HG02885 (cell line): ENCODE measurements around the gene YWHAQ.
"Not testable (repeated sequence)": the region's sequence is repeated elsewhere in the genome, so short reads cannot be mapped to it uniquely, and the experiment has no call there.

Experiments used
- ATAC-seq: cut with Tn5 transposase; IDR thresholded peaks from one replicate; pipeline ENCODE4 v1.9.1; 2021; ENCODE audit warnings: mild to moderate bottlenecking; ENCODE audit not compliant: unreplicated experiment, poor library complexity

YWHAQ gene

DNA sequence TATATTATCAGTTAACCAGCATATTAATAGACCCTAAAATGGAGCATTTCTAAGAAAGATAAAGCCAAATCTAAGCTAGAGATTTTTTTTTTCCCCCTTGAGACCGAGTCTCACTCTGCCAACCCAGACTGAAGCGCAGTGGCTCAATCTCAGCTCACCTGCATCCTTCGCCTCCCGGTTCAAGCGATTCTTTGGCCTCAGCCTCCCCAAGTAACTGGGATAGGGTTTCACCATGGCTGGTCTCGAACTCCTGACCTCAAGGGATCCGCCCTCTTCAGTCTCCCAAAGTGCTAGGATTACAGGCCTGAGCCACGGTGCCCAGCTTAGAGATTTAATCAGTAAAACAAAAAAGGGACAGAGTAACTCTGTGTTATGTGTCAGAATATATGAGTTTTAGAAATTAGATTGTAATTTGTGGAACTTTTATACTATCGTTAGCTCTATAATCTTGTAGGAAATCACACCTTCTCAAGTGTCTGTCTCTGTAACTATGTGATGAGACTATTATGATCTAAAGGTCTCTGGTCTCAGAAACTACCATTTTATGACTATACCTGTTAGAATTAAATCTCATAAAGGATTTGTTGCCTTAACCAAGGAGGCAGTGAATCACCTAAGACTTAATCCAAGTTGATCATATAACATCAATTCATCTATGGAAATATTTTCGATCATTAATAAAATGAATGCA lies 34.0 kb downstream of the YWHAQ start:
- no peak for ATAC-seq

DNA sequence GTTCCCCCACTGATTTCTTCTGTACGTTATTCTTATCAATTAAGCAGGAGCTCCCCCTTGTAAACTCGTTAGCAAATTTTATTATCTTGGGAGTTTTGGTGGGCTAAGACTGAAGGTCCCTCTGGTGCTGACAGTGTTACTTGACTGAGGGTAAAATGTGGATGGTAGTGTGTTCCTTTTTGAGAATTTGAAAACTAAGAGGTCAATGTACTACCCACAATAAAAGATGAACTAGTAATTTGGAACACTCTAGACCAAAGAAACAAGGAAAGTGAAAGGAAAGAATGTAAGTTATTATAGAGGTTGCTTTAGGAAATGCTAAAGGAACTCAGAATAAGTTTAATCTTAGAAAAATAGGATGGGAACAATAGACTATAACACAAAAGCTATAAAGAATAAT lies 35.1 kb downstream of the YWHAQ start:
- ATAC-seq: no peak

DNA sequence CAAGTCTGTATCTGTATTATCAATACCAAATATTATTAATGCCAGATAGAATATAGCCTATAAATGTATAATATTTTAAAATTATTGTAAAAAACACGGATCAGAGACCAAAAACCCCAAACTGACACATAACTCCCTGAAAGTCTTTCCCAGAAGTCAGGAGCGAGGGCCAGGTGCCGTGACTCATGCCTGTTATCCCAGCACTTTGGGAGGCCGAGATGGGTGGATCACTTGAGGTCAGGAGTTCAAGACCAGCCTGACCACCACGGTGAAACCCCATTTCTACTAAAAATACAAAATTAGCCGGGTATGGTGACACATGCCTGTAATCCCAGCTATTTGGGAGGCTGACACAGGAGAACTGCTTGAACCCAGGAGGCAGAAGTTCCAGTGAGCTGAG lies 35.5 kb downstream of the YWHAQ start:
- not testable (repeated sequence) for ATAC-seq

DNA sequence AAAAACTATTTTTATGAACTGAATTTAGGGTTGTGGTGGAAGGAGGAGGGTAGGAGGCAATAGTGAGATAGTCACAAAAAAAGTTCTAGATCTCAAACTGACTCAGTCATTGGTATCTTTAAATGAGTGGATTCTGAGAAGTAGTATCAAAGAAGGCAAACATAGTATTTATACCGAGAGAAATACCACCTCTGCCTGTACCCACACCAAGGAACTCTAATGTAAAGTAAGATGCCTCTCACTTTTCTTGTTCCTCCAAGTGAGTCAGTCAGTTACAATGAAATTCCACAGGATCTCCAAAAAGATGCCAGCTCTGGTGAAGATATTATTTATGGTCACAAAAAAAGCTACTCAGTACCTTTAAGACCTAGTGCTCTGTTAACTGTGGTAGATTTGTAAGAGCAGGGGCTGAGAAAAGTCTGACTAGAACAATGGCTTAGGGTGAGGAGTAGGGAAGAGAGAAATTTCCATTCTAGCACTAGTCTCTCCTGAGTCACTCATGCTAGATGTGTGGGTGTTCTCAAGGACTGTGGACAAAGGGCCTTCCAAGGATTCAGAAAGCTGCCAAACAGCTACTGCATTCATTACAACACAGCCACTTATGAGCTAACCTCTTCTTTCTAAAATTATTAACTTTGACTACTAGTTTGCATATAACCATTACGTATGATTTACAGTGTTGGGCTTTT lies 36.3 kb downstream of the YWHAQ start:
- ATAC-seq: no peak

DNA sequence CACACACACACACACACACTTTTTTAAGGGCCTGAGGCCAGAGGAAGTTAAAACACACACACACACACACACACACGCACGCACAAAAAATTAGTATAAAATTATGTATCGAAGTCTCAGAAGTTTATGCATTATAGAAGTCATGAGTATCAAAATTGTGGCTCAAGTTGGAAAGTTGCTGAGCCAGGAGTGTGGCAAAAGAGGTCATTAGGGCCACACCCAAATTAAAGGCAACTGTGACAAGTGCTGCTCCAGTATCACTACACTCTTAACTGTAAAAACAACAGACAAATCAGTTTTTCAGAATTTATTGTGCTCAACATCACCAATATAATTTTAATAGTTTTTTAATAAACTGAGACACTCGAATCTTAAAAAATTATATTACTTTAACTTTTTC lies 36.9 kb downstream of the YWHAQ start:
- no peak for ATAC-seq

DNA sequence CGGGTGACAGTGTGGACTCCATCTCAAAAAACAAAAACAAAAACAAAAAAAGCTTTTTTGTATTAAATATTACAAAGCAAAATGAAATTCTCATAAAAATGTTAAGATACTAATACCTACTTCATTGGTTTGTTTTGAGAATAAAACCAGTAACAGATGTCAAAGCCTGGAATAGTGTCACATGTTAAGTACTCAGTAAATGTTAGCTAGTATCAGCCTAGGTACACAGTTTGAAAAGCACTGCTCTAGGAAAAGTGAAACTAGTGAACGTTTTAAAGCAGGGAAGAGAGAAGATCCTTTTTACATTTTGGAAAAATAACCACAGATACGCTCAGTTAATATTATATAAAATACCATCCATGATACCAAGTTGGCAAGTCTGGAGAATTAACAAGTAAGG lies 38.1 kb downstream of the YWHAQ start:
- ATAC-seq: no peak

DNA sequence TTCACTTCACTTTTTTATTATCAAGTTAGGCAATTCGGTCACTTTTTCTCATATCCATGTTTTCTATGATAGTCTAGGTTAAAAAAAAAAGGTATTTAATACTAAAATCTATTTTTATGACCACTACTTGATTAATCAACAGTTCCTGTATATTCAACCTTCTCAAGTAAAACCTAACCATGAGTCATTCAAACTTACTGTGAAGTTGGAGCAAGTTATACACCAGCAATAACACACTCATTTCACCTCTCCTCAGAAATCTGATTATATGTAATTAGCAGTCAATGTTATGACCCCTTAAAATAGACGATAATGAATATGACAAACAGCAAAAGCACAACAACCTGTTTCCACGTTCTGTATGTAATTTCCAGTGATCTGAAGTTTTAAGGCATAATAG lies 40.2 kb downstream of the YWHAQ start:
- ATAC-seq: no peak

DNA sequence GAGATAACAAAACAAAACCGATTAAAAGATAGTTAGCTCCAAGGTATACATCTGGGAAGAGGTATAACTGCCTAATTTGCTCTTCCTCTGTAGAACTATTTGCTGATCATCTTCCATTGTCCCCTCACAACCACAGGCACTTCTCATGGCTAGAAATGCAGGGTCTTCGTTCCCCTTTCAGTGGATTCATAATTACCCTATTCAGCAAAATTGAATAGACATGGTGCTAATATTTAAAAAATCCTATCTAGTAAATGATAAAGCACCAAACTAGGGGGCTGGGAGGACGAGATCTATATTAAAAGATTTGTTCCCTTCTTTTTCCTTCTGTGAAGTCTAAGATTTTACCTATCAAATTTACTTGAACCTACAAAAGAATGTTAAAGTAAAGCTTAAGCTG lies 44.3 kb downstream of the YWHAQ start:
- no peak for ATAC-seq

DNA sequence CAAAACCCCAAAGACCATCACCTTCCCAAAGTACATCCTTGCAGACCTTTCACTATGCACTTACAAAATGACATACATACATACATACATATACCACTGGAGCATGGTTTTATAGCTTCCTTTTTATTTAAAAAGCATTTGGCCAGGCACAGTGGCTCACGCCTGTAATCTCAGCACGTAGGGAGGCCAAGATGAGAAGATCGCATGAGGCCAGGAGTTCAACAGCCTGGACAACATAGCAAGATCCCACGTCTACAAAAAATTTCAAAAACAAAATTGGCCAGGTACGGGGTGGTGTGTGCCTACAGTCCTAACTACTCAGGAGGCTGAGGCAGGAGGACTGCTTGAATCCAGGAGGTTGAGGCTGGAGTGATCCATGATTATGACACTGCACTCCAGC lies 45.3 kb downstream of the YWHAQ start:
- no peak for ATAC-seq

DNA sequence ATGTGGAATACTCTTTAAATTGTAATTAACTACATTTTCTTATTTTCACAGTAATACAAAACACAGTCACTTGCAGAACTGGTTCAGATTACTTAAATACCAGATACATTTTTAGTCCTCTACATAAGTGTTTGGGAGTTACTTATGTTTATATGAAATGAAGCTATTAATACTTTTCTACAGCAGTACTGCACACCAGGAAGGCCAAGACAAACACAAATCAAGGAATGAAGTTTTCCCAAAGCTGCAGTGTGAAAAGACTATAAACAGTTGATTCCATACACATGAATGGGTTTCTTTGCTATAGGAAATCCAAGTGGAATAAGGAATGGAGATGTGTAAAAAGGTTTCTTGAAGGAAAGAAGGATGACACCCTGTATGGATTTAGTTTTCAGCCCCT lies 45.9 kb downstream of the YWHAQ start:
- ATAC-seq: not testable (repeated sequence)

DNA sequence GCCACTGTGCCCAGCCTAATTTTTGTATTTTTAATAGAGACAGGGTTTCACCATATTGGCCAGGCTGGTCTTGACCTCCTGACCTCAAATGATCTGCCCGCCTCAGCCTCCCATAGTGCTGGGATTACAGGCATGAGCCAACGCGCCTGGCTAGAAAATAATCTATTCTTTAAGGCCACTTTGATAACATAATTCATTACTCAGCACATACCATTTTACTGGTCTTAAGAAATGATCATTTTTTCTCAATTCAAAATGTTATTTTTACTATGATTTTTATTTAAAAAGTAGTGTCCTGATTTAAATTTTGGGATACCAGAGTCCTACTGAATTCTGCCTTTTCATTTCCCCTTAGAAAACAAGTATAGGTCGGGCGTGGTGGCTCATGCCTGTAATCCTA lies 48.2 kb downstream of the YWHAQ start:
- no peak for ATAC-seq

DNA sequence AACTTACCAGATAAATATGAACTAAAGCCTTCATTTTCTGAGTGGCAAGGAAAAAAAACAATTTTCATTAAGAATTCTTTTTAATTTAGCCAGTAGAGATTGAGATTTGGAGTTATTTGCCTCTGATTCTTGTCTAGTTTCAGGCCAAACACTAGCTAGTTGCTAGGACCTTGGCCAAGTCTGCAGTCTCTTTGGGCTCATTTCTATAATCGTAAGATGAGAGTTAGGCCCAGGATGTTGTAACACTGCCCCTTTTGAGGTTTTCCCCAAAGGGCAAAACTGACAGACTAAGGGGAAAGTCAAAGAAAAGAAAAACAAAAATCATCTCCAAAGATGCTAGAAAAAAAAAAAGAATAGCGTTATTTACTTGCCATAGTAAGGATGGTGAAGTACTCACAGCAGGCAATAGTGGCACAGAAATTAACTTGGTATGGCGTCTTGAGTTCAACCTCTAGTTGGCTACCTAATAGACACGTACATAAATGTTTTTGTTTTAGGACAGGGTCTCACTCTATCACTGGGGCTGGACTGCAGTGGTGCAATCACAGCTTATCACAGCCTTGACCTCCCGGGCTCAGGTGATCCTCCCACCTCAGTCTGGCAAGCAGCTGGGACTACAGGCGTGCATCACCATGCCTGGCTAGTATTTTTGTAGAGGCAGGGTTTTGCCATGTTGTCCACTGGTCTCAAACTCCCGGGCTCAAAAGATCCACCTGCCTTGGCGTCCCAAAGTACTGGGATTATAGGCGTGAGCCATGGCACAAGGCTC lies 52.1 kb downstream of the YWHAQ start:
- no peak for ATAC-seq

DNA sequence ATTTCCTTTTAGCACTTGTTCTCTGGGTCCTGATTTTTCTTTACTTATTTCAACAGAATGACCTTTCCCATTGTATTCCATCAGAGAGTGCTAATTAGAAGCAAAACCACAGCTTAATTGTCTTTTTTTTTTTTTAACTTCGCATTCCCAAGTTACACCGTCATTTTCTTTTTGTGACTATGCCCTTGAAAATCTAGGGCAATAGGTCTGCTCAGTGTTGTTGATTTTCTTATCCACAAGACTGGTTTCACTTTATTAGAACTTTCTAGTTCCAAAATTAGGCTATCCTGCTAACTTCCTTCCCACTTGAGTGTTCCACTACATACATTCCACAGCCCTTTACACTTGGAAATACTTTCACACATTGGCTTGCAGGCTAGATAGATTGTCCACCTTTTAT lies 56.5 kb downstream of the YWHAQ start:
- ATAC-seq: no peak

DNA sequence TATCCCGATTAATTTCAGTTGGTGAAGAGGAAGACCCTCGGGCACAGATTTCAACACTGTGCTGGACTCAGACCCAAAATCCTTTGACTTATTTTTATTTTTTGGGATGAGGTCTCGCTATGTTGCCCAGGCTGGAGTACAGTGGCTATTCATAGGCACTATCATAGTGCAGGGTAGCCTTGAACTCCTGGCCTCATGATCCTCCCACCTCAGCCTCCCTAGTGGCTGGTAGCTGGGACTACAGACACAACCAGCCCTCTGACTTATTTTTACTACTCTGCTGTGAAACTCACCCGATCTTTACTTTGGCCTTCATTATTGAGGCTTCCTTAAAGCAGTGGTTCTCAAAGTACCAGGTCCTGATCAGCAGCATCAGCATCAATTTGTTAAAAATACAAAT lies 57.0 kb downstream of the YWHAQ start:
- ATAC-seq: no peak

DNA sequence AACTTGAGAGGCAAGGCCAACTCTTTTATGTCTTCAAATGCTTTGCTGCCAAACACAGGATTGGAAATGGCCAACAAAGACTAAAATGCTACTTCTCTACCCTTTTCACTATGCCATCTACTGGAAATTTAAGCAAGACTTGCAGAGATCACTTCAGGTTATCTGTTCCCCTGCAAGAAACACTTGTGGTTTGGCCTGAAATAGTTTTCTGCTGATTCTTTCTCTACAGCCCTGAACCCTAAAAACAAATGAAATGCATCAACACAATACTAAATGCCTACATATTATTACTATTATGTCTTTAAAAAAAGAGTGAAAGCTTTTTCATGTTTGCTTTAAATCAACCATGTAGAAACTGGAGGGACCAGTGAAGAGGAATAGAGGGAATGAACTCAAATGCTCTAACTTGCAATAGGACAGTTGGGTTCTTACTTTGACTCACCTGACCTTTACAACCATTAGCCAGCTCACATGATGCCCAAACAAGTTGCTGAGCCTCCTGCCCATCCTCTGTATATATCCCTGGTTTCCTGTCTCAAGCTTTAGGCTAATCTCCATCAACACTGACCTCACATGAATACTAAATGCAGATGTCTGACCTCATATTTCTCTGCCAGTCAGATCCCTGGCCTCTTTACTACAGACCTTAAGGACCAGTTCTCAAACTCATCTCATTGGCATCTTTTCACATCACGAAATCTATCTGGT lies 57.6 kb downstream of the YWHAQ start:
- ATAC-seq: no peak

DNA sequence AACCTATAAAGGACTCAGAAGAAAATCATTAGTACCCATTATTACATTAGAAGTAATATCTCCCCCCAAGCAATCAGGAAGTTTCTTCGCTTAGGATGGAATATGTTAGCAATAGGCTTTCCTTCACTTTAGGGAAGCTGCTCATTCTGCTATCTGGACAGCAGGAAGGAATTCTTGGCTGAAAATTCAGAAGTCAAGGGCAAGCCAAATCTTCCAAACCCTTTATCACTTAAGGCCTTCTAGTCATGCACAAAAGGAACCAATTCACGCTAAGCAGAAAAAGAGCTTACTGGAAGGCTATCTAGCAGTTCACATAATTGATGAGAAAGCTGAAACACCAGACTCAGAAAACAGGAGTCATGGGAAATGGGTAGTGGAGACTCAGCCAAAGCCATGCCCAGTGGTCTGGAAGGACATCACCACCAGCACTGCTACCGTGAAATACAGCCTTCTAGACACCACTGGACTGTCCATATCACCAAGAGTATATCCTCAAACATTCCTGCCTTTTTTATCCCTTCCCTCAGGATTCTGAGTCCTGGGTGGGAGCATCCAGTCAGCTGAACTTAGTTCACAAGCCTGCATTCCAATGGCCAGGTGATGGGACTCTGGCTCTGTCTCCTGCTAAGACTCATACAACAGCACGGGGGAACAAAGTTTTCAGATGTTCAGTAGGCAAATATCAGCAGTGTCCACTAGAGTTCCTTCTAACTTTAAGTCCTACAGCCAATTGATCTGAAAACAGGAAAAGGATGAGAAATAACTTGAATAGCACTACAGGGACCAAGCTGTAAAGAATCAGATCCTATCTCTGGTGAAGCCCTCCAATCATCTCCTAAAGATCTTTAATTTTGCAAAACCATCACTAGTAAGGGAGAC lies 60.4 kb downstream of the YWHAQ start:
- ATAC-seq: no peak

DNA sequence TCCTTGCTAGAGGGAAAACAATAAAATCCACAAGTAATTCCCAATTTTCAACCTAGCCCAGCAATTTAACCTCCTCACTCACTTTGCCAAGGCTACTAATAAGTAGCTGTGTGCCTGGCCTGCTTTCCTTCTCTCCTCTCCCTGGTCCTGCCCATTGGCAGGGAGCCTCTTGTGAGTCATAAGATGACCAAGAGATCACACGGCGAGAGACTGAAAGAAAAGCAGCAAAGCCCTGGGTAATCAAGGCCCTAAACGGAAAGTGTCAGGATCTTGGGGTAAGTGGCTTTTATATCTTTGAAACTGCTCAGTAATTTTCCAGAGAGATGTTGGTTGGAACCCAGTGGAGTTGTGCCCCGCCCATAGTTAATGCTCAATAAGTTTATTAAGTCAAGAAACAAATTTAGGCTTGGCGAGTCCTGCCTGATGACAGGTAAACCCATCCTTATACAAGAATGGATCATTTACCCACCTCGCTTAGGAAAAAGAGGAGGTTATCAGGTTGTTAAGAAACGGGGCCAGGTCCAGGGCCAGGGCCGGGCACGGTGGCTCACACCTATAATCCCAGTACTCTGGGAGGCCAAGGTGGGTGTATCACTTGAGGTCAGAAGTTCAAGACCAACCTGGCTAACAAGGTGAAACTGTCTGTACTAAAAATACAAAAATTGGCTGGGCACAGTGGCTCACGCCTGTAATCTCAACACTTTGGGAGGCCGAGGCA lies 65.2 kb downstream of the YWHAQ start:
- ATAC-seq: no peak

DNA sequence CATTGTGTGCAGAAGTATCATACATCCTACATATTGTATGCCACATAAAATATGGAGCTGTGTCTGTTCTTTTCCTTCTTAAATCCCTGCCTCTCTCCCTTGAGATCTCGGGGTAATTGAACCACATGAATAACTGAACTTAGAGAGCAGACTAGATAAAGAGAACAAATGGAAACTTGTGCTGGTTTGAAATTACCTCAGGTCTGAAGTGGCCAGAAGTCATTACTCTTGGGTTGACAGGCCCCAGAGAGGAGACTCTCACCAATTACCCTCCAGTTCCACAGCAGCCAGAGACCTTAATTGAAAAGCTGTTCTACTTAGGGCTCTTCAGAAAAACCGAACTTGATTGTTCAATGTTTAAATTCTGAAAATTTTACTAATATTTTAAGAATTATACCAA lies 70.2 kb downstream of the YWHAQ start:
- no peak for ATAC-seq

DNA sequence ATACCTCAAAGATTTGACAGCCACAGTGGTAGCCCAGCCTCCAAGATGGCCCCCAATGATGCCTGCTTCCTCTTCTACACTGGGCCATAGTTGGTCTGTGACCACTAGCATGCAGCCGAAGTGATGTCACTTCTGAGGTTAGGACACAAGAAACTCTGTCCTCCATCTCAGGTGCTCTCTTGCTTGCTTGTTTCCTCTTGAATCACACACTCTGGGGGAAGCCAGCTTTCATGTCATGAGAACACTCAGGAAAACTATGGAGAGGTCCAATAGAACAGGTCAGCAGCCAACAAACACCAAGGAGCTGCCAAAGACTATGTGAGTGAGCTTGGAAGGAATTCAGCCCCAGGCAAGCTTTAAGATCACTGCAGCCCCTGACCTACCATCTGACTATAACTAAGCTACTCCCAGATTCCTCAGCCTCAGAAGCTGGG lies 71.8 kb downstream of the YWHAQ start:
- no peak for ATAC-seq
